ENCODE results near the gene NDUFC1. TPM values are rescaled to one million over a fixed set of nuclear protein-coding genes. Genes with fewer than 3 reads are reported as not detected.

Gene NDUFC1
- total RNA-seq, 1 donor from 2014 or later: 36.8 TPM

DNA sequence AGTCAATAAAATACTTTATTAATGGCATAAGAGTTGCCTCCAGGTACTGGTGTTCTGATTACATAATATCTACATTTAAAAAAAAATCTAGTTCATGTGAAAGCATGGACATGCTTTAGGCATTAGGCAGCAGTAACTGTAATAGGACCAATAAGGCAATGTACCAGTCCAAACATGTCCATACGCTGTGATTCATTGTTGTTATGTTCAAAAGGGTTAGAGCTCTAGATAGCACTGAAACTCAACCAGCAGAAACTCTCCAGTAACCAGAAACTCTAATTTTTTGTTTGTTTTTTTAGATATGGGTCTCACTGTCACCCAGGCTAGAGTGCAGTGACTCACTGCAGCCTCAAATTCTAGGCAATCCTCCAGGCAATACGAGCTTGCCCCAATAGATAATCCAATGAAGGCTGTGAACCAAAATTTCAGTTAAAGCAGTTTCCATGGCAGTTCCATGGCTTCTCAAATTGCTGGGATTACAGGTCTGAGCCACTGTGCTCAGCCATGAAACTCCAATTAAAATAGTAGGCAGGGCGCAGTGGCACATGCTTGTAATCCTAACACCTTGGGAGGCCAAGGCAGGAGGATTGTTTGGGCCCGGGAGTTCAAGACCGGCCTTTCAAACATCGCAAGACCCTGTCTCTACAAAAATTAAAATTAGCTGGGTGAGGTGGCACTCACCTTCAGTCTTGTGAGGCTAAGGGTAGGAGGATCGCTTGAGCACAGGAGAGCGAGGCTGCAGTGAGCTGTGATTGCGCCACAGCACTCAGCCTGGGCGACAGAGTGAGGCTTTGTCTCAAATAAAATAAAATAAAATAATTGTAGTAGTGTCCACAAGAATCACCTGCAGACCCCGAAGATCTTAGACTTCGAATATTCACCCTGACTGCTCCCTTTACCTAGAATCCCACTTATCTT lies 58.6 kb downstream of the NDUFC1 start:
- H3K36me3 ChIP-seq (ENCODE audit: control insufficient read depth, insufficient read depth, low read length): no peaks in the 10 kb centered on the region
- H3K4me3 ChIP-seq (ENCODE audit: low read depth, low read length): no peak overlapping the region
- H3K27me3 ChIP-seq (ENCODE audit: control insufficient read depth, insufficient read depth, low read length): no peaks in the 10 kb centered on the region
- peak; percentile 69 for DNase-seq (ENCODE audit: low read depth)
- TF ChIP-seq CTCF (IDR thresholded peaks at IDR 0.05; ENCODE audit: insufficient read depth, low read length, poor library complexity, severe bottlenecking): no peak

- Histone ChIP-seq H3K36me3 (ENCODE audit: control insufficient read depth, insufficient read depth, low read length) (no peaks in the 10 kb centered on the region), H3K27me3 (ENCODE audit: control insufficient read depth, insufficient read depth, low read length) (no peaks in the 10 kb centered on the region), H3K4me3 (ENCODE audit: low read depth, low read length) (no peak overlapping the region)
- no peak for DNase-seq (ENCODE audit: low read depth)
- TF ChIP-seq CTCF (IDR thresholded peaks at IDR 0.05; ENCODE audit: insufficient read depth, low read length, poor library complexity, severe bottlenecking): no peak
Observed at GRCh38 chr4:139242511-139243051, 59.7 kb downstream of the NDUFC1 start.

DNA sequence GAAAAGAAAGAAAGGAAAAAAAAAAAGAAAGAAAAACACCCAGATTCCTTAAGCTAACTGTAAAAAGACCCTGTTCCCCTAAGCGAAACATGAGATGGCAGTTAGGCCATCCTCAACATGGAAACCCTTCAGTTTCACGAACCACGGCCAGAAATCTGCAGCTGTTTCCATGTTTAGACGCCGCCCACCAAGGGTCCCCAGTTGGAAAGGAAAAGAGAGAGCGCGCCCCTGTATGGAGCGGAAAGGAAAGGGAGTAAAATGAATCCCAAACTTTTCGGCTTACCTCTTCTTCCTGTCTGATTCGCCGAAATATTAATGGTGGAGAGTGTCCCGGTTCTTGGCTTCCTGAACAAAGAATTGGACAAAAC lies 60.5 kb downstream of the NDUFC1 start:
- no peak overlapping the region for H3K4me3 ChIP-seq (ENCODE audit: low read depth, low read length)
- TF ChIP-seq CTCF (IDR thresholded peaks at IDR 0.05; ENCODE audit: insufficient read depth, low read length, poor library complexity, severe bottlenecking): no peak
- H3K27me3 ChIP-seq (ENCODE audit: control insufficient read depth, insufficient read depth, low read length): no peaks in the 10 kb centered on the region
- DNase-seq (ENCODE audit: low read depth): no peak
- H3K36me3 ChIP-seq (ENCODE audit: control insufficient read depth, insufficient read depth, low read length): no peaks in the 10 kb centered on the region

GRCh38 chr4:139241086-139241783 lies 61.0 kb downstream of the NDUFC1 start:
- no peak for TF ChIP-seq CTCF (IDR thresholded peaks at IDR 0.05; ENCODE audit: insufficient read depth, low read length, poor library complexity, severe bottlenecking)
- Histone ChIP-seq H3K4me3 (ENCODE audit: low read depth, low read length) (no peak overlapping the region), H3K36me3 (ENCODE audit: control insufficient read depth, insufficient read depth, low read length) (no peaks in the 10 kb centered on the region), H3K27me3 (ENCODE audit: control insufficient read depth, insufficient read depth, low read length) (no peaks in the 10 kb centered on the region)
- DNase-seq (ENCODE audit: low read depth): peak; percentile 16

Other genes starting within 250 kb of the NDUFC1 start
- gene ELF2, start 125.3 kb downstream of the NDUFC1 start, total RNA-seq: 14.3 and 19.8 TPM in 2 replicates
- gene MGARP, start 22.3 kb downstream of the NDUFC1 start, total RNA-seq: 0.08 TPM in 1 of 2 replicates, not detected in the other
- 31.0 and 31.7 TPM in 2 replicates for gene NAA15, start 972 bp downstream of the NDUFC1 start, total RNA-seq
- 9.3 and 9.6 TPM in 2 replicates for gene RAB33B, start 151.6 kb upstream of the NDUFC1 start, total RNA-seq